ENCODE measurements around the gene MYBPC3.

The MYBPC3 gene

DNA sequence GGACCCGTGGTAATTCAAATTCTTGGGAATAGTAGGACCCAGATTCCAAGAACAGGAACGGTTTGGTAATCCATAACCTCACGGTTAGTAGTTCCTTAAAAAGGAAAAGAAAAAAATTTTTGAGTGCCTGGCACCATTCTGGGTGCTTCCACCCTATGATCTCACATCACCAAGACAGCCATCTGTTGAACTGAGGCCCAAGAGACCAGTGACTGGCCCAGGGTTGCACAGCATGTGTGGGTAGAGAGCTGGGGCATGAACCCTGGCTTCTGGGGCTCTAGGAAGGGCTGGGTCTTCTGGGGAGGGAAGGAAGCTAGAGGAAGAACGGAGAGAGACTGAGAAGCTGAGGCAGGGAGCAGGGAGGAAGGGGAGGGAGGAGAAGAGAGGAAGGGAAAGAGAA, 30.6 kb upstream of the MYBPC3 start:
- no peak for DNase-seq

DNA sequence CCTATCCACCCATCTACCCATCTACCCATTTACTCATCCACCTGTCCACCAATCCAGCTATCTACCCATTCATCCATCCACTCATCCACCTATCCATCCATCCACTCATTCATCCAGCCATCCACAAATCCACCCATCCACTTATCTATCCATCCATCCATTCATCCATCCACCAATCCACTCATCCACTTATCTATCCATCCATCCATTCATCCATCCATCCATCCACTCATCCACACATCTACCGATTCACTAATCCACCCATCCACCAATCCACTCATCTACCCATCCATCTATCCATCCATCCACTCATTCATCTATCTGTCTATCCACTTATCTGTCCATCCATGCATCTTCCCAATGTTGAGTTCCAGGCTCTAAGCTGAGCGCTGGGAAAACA, 27.6 kb upstream of the MYBPC3 start:
- DNase-seq = no peak

DNA sequence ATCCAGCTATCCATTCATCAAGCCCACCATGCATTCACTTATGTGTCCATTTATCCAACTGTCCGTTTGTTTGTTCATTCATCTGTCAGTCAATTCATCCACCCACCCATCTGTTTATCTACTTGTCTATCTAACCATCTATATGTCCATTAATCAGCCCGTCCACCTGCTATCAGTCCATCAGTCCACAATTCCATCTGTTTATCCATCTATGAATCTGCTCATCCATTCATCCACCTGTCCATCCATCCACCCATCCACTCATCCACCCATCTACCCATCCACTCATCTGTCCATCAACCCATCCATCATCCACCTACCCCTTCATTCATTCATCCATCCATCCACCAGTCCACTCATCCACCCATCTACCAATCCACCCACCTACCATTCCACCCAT, 26.8 kb upstream of the MYBPC3 start:
- DNase-seq = no peak

DNA sequence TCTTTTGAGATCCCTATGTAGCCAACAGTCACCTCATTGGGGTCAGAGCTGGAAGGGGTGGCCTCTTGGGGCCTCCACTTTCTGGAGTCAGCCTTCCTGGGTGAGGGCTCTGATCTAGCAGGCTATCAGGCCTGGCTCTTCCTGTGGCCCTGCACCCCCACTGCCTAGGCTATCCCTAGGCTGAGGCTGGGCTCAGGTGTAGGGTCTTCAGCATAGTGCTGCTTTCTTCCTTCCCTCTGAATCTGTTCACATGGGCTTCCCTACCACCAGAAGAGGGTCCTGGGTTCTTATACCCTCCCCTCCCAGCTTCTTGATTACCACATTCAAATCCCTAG, 26.3 kb upstream of the MYBPC3 start:
- no peak for DNase-seq

DNA sequence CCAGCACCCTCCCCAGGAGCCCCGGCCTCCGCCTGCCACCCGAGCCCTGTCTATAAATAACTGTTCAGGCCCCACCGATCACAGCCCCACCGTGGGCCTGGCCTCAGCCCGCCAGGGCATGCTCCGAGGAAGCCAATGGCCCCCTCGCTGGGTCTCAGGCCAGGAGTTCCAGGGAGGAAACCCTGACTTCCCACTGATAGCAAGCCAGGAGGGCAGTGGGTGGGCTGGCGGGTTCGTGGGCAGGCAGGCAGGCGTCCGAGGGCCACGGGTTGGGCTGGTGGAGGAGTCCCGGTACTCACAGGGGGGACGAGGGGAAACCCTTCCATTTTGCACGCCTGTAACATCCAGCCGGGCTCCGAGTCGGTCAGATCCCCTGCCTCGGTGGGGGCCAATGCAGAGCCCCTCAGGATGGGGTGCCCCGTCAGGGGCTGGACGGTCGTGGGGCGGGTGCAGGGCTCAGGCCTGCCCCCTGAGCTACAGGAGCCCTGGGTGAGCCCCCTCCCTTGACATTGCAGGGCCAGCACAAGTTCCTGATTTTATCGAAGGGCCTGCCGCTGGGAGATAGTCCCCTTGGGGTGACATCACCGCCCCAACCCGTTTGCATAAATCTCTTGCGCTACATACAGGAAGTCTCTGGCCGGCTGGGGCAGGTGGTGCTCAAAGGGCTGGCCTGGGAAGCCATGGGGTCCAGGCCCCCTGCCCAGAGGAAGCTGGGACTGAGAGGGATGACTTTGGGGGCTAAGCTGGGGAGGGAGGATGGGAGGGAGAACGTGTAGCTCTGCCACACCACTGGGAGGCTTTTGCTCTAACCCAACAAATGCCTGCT, 25.7 kb upstream of the MYBPC3 start, which contains the start of gene SPI1:
TSS of gene SPI1 (minus strand) at position 538 of the 826 bp plus-strand sequence. CDS start at position 344, 194 bp downstream.
- DNase-seq = no peak

DNA sequence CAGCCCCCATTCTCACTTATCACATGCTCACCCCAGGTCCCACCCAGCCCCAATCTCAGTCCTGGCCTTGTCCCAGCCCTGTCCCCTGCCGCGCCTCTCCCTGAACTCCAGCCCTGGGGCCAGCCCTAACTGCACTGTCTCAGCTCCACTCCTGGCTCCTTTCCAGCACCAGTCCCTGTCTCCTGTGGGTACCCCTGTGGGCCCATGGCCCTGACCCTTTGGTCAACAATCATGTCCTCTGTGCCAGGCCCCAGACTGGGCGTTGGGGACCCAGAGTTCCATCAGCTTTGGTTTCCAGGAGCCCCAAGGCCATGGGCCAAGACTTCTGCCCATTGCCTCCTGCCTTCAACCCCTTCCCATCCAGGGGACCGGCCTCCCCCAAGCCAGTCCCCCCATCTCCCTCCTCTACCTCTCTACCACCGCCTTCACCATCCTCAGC, 25.1 kb upstream of the MYBPC3 start:
- DNase-seq = no peak

DNA sequence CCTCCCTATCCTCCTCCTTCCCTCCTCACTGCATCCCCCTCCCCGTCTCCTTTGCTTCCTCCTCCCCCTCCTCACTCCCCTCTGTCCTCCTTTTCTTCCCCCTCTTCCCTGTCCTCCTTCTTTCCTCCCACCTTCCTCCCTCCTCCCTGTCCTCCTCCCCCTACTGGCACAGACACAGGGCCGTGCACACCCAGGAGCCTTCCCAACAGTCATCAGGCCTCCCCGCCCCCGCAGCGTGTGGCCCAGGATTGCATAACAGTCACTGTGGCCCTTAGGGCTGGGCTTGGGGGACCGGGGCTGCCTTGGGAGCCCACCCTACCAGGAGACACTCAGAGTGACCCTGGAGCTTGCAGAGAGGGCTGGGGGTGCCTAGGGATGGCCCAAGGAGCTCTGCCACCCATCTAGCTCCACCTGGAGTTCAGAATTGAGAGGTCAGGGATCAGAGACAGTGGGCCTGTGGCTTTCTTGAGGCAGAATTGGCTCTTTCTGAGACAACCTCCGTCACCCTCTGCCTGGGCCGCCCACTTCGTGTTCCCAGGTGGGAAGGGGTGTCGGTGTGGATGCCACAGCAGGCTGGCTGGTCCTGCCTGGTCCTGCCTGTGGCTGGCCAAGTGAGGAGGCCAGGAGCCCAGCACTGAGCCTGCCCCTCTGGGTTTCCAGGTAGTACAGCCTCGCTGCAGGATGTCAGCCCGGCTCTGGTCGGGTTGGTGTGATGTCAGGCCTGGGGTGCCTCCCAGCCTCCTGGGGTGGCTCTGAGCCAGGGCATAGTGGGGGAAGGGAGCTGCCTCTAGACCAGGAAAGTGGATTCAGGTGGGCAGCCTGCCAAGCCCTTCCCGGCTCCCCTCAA, 24.2 kb upstream of the MYBPC3 start:
- no peak for DNase-seq

DNA sequence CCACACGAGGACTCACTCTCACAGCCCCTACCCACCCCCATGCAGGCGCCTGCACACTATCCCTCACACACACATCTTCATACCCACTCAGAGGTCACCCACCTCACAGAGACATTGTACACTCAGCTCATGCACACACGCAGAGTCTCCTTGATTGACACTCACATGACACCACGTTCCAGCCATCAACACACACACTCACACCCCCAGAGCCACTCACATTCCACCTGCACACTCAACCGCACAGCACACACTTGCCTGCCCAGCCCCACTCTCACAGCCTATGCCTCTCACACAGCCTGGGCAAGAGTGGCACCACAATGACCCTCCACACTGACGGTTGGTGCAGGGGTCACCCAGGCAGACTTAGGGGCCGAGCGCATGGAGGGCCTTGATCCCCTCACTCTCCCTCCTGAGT, 23.6 kb upstream of the MYBPC3 start:
- no peak for DNase-seq

DNA sequence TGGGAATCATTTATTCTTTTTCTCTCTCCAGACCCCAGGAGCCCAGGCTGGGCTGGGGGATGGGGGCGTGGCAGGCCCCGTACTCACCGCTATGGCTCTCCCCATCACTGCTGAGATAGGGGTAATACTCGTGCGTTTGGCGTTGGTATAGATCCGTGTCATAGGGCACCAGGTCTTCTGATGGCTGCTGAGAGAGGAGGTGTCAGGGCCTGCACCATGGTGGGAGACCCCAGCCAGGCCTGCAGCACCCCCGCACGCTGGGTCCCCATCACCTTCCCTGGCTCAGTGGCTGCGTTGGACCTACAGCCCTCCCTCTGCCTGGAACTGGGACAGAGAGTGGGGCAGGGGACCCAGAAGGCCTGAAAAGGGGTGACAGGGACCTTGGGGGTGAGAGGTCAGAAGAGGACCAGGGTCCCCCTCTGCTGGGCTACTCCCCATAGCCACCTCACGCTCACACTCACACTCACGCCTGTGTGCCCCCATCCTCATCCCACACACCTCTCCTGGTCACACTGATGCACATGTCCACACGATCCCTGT, 23.1 kb upstream of the MYBPC3 start:
- no peak for DNase-seq

DNA sequence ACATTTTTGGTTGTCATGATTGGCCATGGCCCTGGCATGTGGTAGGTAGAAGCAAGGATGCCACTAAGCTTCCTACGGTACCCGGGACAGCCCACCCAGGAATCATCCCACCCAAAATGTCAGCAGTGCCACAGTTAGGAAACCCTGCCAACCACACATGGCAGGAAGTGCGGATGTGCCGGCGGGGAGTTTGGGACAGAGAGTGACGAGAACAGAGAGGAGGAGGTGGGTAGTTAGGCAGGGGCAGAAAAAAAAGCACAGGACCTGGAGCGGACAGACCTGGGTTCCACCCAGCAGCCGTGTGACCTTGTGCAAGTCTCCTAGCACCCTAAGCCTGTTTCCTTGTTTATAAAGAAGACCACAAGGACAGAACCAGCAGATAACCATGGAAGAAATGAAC, 22.5 kb upstream of the MYBPC3 start:
- DNase-seq = no peak

DNA sequence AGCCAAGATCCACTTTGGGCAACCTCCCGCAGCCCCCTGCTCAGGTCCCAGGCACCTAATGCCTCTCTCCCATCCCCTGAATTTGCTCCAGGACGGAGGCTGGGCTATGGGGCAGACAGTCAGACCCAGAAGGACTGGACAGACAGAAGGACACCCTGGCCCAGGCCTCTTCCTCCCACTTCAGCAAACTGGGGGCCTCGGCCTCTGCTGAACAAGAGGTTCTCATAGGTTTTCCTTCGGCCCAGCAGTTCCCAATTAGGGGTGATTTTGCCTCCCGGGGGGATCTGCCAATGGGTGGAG, 22.2 kb upstream of the MYBPC3 start:
- DNase-seq = no peak

DNA sequence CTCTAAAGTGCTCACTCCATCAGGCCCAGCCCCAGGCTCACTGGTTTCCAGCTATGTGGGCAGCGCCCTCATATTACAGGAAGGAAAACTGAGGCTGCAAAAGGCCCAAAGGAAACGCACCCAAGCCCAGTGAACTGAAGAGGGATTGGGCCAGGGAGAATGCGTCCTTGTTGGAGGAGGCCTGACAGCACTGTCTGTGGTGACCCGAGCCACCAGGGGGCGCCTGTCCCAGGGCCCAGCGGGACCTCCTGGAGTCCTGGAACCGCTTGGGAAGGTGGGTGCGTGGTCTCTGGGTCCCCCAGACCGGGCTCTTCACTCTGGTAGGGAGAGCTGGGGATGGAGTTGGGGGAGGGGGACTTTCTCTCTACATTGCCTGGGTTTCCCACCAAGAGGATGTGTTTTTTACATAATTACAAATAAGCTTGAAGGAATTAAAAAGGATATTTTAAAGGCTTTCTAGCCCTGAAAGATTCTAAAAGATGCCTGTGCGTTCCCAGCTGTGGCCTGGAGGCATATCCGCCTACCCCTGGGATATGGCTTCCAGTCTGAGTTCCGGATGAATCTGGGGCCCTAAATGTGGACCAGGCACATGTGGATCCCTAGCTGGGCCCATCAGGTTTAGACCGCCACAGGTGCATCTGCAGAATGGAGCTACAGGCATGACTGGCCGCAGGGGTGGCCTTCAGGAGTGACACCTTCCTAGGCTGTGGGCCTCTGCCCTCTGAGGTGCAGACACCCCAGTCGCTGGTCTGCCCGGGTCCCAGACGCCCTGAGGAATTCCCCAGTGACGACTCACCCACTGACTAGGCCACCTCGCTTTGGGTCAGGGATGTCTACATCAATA, 21.6 kb upstream of the MYBPC3 start:
- peak; percentile 56 to 79 for DNase-seq

DNA sequence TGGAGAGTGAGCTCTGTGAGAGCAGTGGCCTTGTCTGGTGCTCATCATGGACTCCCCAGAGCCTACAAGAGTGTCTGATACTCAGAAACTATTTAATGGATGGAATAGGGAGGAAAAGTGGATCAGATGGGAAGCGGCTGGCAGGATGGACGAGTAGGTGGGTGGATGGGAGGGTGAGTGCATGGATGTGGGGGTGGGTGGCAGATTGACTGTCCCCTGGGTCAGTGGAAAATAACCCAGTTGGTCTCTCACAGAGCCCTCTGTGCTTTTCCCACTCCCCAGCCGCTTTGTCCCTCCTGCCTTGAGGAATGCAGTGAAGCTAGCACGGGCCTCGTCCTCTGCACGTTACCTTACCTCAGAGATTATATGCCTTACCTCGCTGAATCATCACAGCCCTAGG, 19.9 kb upstream of the MYBPC3 start:
- no peak for DNase-seq

DNA sequence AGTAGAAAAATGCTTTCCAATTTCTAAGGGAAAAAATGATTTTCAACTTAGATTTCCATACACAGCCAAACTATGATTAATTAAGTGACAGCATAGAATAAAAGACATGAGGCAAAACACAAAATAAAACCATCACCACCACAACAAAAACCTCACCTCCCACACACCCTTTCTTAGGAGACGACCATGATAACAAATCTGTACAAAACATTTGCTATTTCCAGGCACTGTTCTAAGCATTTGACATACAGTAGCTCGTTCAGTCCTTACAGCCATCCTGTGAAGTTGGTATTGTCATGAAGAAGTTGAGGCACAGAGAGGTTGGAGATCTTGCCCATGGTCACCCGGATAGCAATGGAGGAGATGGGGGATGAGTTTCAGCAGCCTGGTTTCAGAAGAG, 17.2 kb upstream of the MYBPC3 start:
- no peak for DNase-seq

DNA sequence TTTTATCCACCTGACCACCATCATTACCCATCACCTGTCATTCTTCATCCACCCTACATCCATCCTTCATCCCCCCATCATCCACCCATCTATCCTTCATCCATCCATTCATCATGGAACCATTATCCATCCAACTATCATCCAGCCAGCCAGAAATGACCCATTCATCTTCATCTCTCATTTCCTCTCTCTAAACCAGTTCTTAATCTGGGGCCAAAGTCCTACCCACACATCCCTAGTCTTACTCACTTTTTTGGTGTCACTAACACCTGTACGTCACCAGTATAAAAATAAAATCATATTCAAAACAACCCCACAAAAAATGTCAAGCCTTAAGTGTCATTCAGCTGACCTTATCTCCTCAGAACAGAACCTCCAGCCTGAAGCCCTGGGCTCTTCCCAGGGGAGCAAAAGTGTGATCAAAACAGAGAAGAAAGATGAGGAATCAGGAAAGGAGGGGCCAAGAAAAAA, 13.6 kb upstream of the MYBPC3 start:
- DNase-seq = no peak

DNA sequence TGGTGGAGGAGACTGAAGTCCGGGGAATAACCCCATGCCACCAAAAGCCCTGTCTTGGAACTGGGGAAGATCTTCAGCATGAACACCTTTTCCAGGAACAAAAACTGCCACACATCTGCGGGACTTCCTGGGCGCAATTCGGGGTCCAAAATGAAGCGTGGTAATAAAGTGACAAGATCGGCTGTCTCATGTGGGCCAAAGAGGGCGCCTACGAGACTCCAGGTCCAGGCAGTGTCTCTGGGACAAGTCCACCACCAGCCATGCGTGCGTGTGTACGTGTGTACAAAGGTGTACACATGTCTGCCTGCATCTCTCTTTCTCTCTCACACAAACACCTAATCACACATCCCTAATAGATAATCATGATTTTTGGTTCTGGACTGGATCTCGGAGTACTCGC, 8.9 kb upstream of the MYBPC3 start:
- no peak for DNase-seq

DNA sequence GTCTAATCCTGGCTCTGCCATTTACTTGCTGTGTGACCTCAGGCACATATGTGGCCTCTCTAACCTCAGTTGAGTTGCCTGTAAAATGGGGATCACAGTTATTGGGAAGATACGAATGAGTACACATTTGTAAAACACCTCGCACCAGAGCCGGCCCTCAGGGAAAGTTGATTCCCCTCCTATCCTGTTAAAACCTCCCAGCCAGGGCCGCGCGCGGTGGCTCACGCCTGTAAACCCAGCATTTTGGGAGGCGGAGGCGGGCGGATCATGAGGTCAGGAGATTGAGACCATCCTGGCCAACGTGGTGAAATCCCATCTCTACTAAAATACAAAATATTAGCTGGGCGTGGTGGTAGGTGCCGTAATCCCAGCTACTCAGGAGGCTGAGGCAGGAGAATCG, 7.8 kb upstream of the MYBPC3 start:
- DNase-seq = no peak

DNA sequence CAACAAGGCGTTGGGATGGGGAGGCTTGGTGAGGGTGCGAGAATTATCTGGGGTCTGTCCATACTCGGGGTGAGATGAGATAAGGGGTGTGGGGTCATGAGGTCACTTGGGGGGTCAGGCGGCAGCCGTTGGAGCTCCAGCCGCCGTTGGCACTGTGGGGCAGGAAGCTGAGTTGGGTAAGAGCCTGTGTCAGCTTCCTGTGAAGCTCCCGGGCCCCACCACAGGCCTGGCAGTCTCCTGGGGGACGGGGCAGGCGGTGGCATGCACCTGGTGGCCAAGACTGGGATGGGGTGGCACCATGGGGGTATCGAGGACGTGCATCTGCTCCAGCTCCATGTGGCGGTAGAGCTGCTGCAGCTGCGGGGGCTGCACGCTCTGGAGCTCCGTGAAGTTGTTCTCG, 7.1 kb upstream of the MYBPC3 start:
- DNase-seq = no peak

DNA sequence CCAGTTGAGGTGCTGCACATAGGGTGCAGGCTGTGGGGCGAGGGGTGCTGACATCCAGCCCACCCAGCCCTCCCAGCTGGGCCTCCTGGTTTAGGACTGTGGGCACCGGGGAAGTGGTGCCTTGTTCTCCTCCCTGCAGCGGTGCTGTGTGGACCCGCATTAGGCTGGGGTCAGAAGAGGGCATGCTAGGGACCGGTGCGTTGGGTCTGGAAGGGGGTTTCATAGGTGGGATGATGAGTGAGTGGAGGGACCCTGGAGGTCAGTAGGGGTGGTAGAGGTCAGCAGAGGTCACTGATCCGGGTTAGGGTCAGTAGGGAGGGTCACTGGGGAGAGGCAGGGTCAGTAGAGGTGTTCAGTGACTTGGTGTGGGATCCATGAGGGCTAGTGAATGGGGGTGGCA, 6.7 kb upstream of the MYBPC3 start:
- no peak for DNase-seq

DNA sequence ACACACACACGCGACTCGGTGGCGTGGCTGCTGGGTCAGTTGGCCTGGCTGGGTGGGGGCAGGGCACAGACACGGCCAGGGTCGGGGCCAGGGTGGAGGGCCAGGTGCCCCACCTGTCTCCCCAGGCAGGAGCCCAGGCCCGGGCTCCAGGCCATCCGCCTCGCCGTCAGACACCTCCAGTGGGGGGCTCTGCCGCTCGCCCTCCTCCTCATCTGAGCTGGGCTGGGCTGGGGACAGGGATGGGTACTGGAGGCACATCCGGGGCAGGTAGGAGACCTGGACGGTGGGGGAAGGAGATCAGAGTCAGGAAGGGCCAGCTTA, 6.2 kb upstream of the MYBPC3 start:
- DNase-seq = no peak

DNA sequence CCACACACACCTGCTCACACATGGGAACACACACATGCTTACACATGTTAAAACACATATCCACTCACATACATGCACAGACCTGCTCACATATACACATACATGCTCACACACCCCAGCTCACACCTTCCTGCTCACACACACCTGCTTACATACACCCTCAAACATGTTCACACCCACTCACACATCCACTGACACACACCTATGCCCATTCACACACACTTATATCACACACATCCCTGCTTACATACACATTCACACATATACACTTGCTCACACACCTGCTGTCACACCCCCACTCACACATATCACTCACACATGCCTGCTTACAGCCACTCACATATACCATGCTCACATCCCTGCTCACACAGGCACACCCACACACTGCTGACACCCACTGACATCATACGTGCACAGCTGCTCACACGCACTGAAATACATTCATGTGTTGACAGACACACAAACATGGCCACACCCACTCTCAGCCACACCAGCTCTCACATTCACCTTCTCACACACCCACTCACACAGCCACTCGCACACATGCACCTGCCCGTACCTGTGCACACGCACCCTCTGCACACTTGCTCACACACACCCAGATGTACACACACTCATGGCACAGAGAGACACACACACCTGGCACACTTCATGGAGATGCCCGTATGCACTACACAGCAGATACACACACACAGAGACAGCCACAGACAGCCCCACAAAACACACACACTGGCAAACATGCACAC, 5.7 kb upstream of the MYBPC3 start:
- no peak for DNase-seq

DNA sequence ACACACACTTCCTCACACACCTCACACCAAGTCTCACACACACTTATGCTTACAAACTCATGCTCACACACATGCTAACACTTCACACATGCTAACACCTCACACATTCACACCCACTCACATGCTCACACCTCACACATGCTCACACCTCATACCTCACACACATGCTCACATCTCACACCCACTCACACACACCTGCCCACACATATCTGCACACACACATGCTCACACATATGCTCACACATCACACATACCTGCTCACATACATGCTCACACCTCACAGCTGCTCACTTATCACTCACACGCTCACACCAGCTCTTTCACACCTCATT, 4.5 kb upstream of the MYBPC3 start:
- no peak for DNase-seq
